GM23338 (cell line): ENCODE results near the gene TFAP2B.

Experiments used
- CREB1 ChIP-seq: fragments of 250-450 bp; sonication (Bioruptor Pico); IDR thresholded peaks from 2 replicates; pipeline ENCODE4 v1.5.0; 2020; ENCODE audit warnings: low read depth, mild to moderate bottlenecking, moderate library complexity
- CTCF ChIP-seq, 2 experiments: fragments of 200-600 bp in 1 of 2; sonication (generic) in 1 of 2; conservative IDR thresholded peaks; 2 replicates each; pipeline versions ENCODE4 v1.5.1 to v1.6.1; 2016 to 2017; ENCODE audit warnings: antibody characterized with exemption in 2 of 2, low read depth in 2 of 2, mild to moderate bottlenecking in 2 of 2, moderate library complexity in 1 of 2
- EZH2 ChIP-seq: fragments of 200-600 bp; sonication (generic); IDR thresholded peaks from one replicate; pipeline ENCODE4 v1.8.0; 2017; ENCODE audit warnings: antibody characterized with exemption, mild to moderate bottlenecking, low read depth; ENCODE audit not compliant: unreplicated experiment
- EZH2phosphoT487 ChIP-seq: fragments of 200-600 bp; sonication (generic); IDR thresholded peaks from one replicate; pipeline ENCODE4 v1.8.1; 2018; ENCODE audit warnings: antibody characterized with exemption; ENCODE audit not compliant: unreplicated experiment
- JUNB ChIP-seq: IDR thresholded peaks from one replicate; pipeline ENCODE4 v1.6.1; 2016; ENCODE audit warnings: antibody characterized with exemption; ENCODE audit not compliant: unreplicated experiment
- NANOG ChIP-seq: IDR thresholded peaks from 2 replicates; pipeline ENCODE4 v1.6.1; 2016; ENCODE audit warnings: antibody characterized with exemption, borderline replicate concordance
- POLR2AphosphoS5 ChIP-seq: IDR thresholded peaks from 2 replicates; pipeline ENCODE4 v1.6.1; 2016; ENCODE audit warnings: antibody characterized with exemption, low read depth
- REST ChIP-seq: IDR thresholded peaks from one replicate; pipeline ENCODE4 v1.6.1; 2018; ENCODE audit warnings: antibody characterized with exemption; ENCODE audit not compliant: unreplicated experiment
- STAT1 ChIP-seq: IDR thresholded peaks from one replicate; pipeline ENCODE4 v1.6.1; 2016; ENCODE audit warnings: antibody characterized with exemption; ENCODE audit not compliant: unreplicated experiment
- ZNF114 ChIP-seq: fragments of 250-450 bp; sonication (Bioruptor Pico); IDR thresholded peaks from 2 replicates; pipeline ENCODE4 v1.5.0; 2020; ENCODE audit warnings: mild to moderate bottlenecking, moderate library complexity
- ZNF331 ChIP-seq: fragments of 250-450 bp; sonication (Bioruptor Pico); IDR thresholded peaks from 2 replicates; pipeline ENCODE4 v1.5.0; 2020; ENCODE audit warnings: low read depth, mild to moderate bottlenecking, moderate library complexity

GRCh38 chr6:50891290-50891689 is 72.6 kb downstream of the TFAP2B start:
- no peak for TF ChIP-seq EZH2phosphoT487
- TF ChIP-seq CTCF (conservative IDR thresholded peaks at IDR 0.05; ENCODE audit: low read depth in 2 of 2) = no peak
- no peak for TF ChIP-seq POLR2AphosphoS5
- no peak for TF ChIP-seq NANOG
- TF ChIP-seq EZH2 = no peak
- TF ChIP-seq REST = no peak
- no peak for TF ChIP-seq CREB1
- TF ChIP-seq ZNF114 = no peak
- no peak for TF ChIP-seq STAT1
- no peak for TF ChIP-seq JUNB
- no peak for TF ChIP-seq ZNF331 (CRISPR knock-in tag)
